ENCODE data around the gene SLC22A8.

- TF ChIP-seq TAF1 (IDR thresholded peaks at IDR 0.05; ENCODE audit: borderline replicate concordance, low read depth, low read length) (no peak), POLR2A (IDR thresholded peaks at IDR 0.05; ENCODE audit: low read depth, low read length) (no peak)
Observed at GRCh38 chr11:62976109-62976508, 39.5 kb downstream of the SLC22A8 start.
